ENCODE data around the gene SYNPO2.
A peak's percentile ranks its signal among the peaks of the same experiment; 100 is the strongest.

SYNPO2 gene

GRCh38 chr4:119080721-119081541 lies 192.3 kb downstream of the SYNPO2 start:
- DNase-seq = no peak

- no peak for DNase-seq
Observed at GRCh38 chr4:119081542-119081859, 192.8 kb downstream of the SYNPO2 start.

- no peak for DNase-seq
Observed at GRCh38 chr4:119081943-119082342, 193.3 kb downstream of the SYNPO2 start.

- no peak for DNase-seq
Observed at GRCh38 chr4:119082661-119083060, 194.0 kb downstream of the SYNPO2 start.

DNA sequence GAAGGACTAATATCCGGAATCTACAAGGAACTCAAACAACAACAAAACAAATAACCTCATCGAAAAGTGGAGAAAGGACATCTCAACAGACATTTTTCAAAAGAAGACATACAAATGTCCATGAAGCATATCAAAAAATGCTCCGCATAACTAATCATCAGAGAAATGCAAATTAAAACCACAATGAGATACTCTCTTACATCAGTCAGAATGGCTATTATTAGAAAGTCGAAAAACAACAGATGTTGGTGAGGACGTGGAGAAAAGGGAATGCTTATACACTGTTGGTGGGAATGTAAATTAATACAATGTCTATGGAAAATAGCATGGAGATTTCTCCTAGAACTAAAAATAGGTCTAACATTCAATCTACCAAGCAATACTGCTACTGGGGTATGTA lies 195.9 kb downstream of the SYNPO2 start:
- no peak for DNase-seq

DNA sequence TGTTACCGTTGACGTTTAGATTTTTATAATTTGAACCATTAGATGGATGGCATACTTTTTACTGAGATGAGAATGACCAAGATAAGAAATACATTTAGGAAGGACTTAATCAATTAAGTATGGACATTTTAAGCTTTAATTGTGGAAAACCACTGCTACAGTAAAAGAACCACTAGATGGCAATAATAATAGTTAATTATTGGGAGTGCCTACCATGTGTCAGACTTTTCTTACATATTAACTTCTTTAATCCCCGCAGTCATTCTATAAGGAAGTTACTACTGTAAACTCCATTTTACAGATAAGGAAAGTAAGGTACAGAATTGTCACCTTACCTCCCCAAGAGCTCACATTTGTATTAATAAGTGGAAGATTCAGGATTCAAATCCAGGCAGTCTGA lies 198.5 kb downstream of the SYNPO2 start:
- no peak for DNase-seq

DNA sequence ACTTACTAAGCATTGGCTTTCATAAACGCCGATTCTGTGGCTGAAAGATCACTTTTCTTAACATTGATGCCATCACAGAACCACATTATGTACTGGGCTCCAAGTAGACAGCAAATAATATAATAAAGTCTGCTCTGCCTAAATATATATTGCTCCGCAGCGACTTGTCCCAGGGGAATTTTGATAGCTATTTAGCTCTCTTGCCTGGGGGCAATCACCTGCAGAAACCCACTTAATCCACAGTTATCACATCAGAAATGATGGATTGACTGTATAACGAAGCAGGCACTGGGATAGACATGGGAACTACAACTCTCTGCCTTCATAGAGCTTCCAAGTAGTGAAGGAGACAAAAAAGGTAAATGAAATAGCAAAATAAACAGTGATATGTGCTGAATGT lies 199.0 kb downstream of the SYNPO2 start:
- no peak for DNase-seq

DNA sequence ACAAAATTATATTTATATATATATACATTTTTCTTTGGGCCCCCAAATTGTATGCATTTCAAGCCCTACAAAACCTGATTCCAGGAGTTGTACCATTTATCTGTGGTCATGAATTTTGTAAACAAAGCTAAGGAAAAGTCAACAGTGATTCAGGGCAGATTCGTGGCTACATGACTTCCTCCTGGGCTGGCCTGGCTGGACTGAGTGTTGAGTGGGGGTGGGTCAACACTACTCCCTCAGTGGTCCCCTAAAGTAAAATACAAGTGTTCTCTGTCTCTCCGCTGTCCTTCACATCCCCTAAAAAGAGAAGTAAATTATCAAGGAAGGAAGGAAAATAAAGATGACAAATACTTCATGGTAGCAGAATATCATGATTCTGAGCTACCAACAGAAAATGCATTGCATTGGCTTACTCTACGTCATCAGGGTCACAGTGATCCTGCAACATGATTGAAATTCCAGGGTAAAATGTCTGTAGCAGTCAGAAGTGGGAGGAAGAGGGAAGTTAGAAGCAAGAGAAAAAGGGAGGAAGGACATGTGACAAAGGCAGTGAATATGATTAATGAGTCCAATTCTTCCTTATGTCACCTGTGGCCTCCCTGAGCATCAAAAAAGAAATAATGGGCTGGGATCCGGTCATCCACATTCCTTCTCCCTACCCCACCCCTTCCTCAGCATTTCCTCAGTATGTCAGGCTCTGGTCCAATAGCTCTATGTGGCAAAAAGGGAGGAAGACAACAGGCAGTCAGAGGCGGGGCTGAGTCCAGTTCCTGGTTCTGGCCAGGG lies 204.6 kb downstream of the SYNPO2 start:
- no peak for DNase-seq

DNA sequence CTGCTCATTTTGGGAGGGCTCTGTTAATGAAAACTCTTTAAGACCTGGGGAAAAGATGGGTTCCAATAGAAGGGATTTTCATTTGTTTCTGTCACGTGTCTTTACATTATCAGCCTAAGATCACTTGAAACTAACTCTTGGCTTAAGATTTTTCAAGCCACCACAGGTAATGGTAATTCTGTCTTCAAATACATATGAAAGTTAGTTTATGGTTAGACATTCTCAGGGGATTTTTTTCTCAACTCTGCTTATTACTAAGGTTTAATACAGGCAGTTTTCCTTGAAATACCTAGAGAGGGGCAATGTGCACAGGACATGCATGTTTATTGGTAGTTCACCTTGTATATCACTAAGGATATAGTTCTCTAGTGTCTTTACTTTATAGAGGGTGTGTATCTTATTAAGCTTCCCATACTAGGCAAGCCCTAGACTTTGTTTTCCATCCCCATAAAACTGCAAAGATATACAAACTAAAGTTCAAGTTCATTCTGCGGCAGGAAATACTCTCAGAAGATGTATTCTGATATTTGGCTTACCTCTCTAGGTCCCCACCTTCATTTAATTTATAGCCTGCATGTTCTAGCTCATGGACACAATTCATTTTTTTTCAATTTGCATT lies 208.7 kb downstream of the SYNPO2 start:
- no peak for DNase-seq

DNA sequence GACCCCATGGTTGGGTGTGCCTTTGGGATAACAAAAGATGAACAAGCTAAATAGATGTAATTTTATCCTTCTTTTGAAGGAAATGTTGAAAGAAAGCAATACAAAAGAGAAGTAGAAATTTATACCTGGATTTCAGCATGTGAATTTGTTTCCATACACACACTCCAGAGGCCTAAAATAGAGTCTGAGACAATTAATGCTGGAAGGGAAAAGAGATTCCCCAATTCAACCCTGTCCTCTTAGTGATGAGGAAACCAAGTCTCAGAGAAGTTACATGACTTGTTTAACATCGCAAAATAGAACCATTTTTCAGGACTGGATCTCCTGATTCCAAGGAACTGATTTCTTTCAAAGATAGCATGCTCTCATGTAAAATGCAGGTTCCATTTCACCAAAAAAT lies 209.7 kb downstream of the SYNPO2 start:
- no peak for DNase-seq

- DNase-seq = no peak
Observed at GRCh38 chr4:119099227-119099810, 210.7 kb downstream of the SYNPO2 start.

DNA sequence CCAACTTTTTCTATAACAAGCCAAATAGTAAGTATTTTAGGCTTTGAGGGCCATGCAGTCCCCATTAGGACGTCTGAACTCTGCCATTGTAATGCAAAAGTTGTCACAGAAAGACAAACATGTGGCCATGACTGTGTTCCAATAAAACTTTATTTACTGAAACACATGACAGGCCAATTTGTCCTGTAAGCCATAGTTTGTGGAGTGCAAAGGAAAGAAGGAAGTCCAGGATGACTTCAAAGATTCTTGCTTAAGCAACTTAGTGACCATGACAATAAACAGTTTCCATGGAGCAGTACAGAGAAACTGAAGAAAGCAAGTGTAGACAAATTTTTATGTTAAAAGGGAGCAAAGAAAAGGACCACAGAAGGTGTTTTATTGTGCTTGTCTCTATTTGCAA lies 212.0 kb downstream of the SYNPO2 start:
- DNase-seq = no peak

DNA sequence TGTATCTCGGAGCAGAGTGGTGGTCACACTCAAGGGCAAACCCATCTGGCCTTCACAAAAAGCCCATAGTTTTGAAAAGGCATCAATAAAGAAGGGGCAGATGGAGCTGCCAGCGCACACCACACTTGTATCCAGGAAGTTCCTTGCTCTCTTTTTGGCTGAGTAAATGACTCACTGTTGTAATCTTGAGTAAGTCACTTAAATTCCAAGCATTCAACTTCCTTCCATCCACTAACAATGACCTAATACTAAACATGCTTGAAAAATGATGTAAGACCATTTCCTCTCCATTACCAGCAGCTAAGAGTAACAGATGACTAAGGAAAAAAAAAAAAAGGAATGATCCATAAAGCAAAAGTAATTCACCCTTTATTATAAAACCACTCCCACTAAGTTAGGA lies 214.6 kb downstream of the SYNPO2 start:
- DNase-seq = peak; percentile 6

- DNase-seq = no peak
Observed at GRCh38 chr4:119104644-119105273, 216.1 kb downstream of the SYNPO2 start.

- DNase-seq = no peak
Observed at GRCh38 chr4:119105605-119106004, 217.0 kb downstream of the SYNPO2 start.

DNA sequence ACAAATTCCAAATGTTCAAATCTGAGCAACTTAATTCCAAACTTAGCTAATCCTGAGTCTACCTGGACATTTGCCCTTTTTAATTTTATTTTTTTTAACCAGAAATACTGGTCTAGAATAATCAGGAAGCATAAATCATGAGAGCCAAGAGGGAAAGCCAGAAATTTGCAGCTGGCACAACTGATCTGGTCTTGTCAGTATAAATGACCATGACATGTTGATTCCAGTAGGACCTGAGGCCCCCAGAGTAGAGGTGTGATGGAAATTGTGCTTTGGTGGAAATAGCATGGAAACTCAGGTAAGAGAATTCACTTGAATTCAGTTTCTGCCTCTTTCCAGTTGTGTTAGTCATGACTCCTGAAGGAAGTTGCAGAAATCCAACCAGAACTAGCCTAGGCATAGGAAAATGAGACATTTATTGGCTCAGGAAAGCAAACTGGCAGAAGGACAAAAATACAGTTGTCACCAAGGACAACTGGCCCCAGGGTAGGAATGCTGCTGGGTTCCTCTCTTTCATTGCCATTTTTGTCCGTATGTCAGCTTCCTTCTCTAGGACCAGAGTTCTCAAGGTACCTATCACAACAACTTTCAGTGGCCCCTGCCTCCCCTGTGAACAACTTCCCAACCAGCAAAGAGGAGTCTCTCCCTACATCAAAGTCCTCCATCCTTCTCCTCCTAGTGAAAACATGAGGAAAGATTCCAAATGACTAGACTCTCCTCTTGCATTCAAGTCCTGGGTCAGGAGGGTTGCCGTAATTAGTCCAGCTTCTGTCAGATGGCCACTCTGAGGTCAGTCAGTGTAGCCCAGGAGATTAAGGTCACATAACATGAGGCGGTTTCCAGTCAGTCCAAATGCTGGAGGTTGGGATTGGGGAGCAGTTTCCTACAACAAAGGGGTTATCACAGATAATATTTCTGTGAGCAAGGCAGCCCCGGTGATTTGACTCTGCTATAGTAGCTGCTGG lies 217.7 kb downstream of the SYNPO2 start:
- DNase-seq = no peak

DNA sequence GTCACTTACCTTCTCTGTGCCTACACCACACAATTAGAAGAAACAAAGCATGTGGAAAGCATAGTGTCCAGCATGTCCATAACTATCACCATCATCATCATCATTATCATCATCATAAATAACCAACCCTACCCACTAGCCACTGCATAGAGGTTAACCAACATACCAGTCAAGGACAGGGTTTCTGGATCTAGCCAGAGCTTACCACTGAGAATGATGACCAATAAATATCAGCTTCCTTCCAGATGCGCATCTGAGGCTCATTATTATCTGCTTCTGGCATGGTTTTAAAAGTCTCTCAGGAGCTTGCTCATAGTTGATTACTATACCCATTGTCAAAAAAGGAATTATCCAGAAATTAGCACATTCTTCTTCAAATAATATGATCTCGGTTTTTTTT lies 221.5 kb downstream of the SYNPO2 start:
- DNase-seq = no peak
